ENCODE measurements around the gene PHLDA1. TPM values are rescaled to one million over a fixed set of nuclear protein-coding genes. Genes with fewer than 3 reads are reported as not detected.

The PHLDA1 gene
- total RNA-seq, 1 experiment from 2014 or later: 159 TPM

DNA sequence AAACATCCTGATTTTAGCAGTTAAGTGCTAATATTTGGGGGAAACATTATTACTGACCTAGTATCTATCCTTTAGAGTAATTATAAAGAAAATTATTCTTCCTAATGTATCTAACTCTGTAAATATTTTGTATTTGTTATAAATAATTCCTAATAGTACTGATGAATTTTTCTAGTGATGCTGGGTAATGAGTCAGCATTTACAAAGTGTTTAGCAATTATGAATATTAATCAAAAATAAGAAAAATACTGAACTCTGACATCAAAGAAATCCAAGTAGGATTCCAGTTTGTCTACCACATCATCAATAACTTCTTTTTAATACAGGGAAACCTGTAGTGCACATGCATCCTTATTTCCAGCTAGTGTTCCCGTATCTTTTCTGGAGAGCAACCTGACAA is 43.9 kb upstream of the PHLDA1 start:
- ATAC-seq: no peak
- POLR2A ChIA-PET: interaction anchor here (0.5 kb wide), 1 partner anchor 283 kb away, joined by 8 read pairs; no protein-coding TSS in a partner anchor

GRCh38 chr12:76074701-76075336 is 43.2 kb upstream of the PHLDA1 start:
- Histone ChIP-seq H3K4me3 (ENCODE audit: low read depth in 2 of 2, low read length in 2 of 2) (no peak overlapping the region), H3K4me1 (ENCODE audit: control insufficient read depth, insufficient read depth, low read length) (peaks cover 38% of the 10 kb centered on the region), H3K36me3 (ENCODE audit: control insufficient read depth, insufficient read depth, low read length) (peaks cover 12% of the 10 kb centered on the region; the same call in 1 of the 2 replicates), H3K27me3 (ENCODE audit: control insufficient read depth, insufficient read depth, low read length) (no peaks in the 10 kb centered on the region), H3K9me3 (ENCODE audit: control insufficient read depth, insufficient read depth, low read depth, low read length) (no peaks in the 10 kb centered on the region), H3K27ac (ENCODE audit: low read length) (no peak overlapping the region)
- intact Hi-C loops (cut with micrococcal nuclease; ENCODE audit: unreplicated experiment): no loop called here
- POLR2A ChIA-PET: no interaction called here
- DNase-seq (ENCODE audit: low read depth, low spot score): no peak
- no peak for ATAC-seq
- in situ Hi-C loops (cut with HindIII; ENCODE audit: low pct_unique_long_range_greater_than_20kb, low sequenced_read_pairs): no loop called here
- CTCF ChIA-PET: no interaction called here
- BruUV-seq (replicated peaks): no TSS peak
- TF ChIP-seq SIN3A (IDR thresholded peaks at IDR 0.05; ENCODE audit: borderline replicate concordance, insufficient read depth, low read depth, low read length): no peak
- no peak for TF ChIP-seq TCF7L2 (IDR thresholded peaks at IDR 0.05; ENCODE audit: low read depth, low read length)
- TF ChIP-seq REST (IDR thresholded peaks at IDR 0.05; ENCODE audit: insufficient read depth in 1 of 2, low read depth in 2 of 2, low read length in 1 of 2): no peak
- TF ChIP-seq, protein P1, sequence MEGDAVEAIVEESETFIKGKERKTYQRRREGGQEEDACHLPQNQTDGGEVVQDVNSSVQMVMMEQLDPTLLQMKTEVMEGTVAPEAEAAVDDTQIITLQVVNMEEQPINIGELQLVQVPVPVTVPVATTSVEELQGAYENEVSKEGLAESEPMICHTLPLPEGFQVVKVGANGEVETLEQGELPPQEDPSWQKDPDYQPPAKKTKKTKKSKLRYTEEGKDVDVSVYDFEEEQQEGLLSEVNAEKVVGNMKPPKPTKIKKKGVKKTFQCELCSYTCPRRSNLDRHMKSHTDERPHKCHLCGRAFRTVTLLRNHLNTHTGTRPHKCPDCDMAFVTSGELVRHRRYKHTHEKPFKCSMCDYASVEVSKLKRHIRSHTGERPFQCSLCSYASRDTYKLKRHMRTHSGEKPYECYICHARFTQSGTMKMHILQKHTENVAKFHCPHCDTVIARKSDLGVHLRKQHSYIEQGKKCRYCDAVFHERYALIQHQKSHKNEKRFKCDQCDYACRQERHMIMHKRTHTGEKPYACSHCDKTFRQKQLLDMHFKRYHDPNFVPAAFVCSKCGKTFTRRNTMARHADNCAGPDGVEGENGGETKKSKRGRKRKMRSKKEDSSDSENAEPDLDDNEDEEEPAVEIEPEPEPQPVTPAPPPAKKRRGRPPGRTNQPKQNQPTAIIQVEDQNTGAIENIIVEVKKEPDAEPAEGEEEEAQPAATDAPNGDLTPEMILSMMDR (IDR thresholded peaks at IDR 0.05): no peak
- no peak for TF ChIP-seq POLR2AphosphoS5 (IDR thresholded peaks at IDR 0.05; ENCODE audit: low read depth, low read length)

More for the DNA sequence above, 43.9 kb upstream of the PHLDA1 start:
- Histone ChIP-seq H3K4me1 (ENCODE audit: control insufficient read depth, insufficient read depth, low read length) (peaks cover 40% of the 10 kb centered on the region), H3K9me3 (ENCODE audit: control insufficient read depth, insufficient read depth, low read depth, low read length) (no peaks in the 10 kb centered on the region), H3K4me3 (ENCODE audit: low read depth in 2 of 2, low read length in 2 of 2) (no peak overlapping the region), H3K27ac (ENCODE audit: low read length) (no peak overlapping the region), H3K36me3 (ENCODE audit: control insufficient read depth, insufficient read depth, low read length) (peaks cover 13% of the 10 kb centered on the region; the same call in 1 of the 2 replicates), H3K27me3 (ENCODE audit: control insufficient read depth, insufficient read depth, low read length) (no peaks in the 10 kb centered on the region)
- in situ Hi-C loops (cut with HindIII; ENCODE audit: low pct_unique_long_range_greater_than_20kb, low sequenced_read_pairs) (no loop called here), intact Hi-C loops (cut with micrococcal nuclease; ENCODE audit: unreplicated experiment) (no loop called here)
- CTCF ChIA-PET: no interaction called here
- no peak for DNase-seq (ENCODE audit: low read depth, low spot score)
- BruUV-seq (replicated peaks): no TSS peak
- no peak for TF ChIP-seq POLR2AphosphoS5 (IDR thresholded peaks at IDR 0.05; ENCODE audit: low read depth, low read length)
- TF ChIP-seq, protein P1 (IDR thresholded peaks at IDR 0.05): no peak
- no peak for TF ChIP-seq REST (IDR thresholded peaks at IDR 0.05; ENCODE audit: insufficient read depth in 1 of 2, low read depth in 2 of 2, low read length in 1 of 2)
- no peak for TF ChIP-seq TCF7L2 (IDR thresholded peaks at IDR 0.05; ENCODE audit: low read depth, low read length)
- no peak for TF ChIP-seq SIN3A (IDR thresholded peaks at IDR 0.05; ENCODE audit: borderline replicate concordance, insufficient read depth, low read depth, low read length)

Data from Panc1 (cell line).